HepG2 (cell line): ENCODE results near the gene PALM3. TPM values are rescaled to one million over a fixed set of nuclear protein-coding genes. Genes with fewer than 3 reads are reported as not detected.
A peak's percentile ranks its signal among the peaks of the same experiment; 100 is the strongest.

Experiments used
- DBP ChIP-seq: sonication (generic); formaldehyde crosslinking; IDR thresholded peaks from 2 replicates; pipeline ENCODE4 v1.4.0; 2020; ENCODE audit warnings: missing genetic modification reagents; ENCODE audit errors: not compliant biosample characterization
- E2F5 ChIP-seq: sonication (generic); formaldehyde crosslinking; conservative IDR thresholded peaks from 2 replicates; pipeline ENCODE4 v1.4.0; 2020; ENCODE audit warnings: missing genetic modification reagents
- GMEB1 ChIP-seq: sonication (generic); formaldehyde crosslinking; IDR thresholded peaks from 2 replicates; pipeline ENCODE4 v1.5.1; 2020; ENCODE audit warnings: missing genetic modification reagents, mild to moderate bottlenecking, borderline replicate concordance
- MEF2D ChIP-seq: sonication (generic); formaldehyde crosslinking; IDR thresholded peaks from 2 replicates; pipeline ENCODE4 v1.5.1; 2020; ENCODE audit warnings: mild to moderate bottlenecking, missing genetic modification reagents
- MYNN ChIP-seq: sonication (generic); formaldehyde crosslinking; IDR thresholded peaks from 2 replicates; pipeline ENCODE4 v1.4.0; 2020; ENCODE audit warnings: mild to moderate bottlenecking, low read depth, missing genetic modification reagents
- NRL ChIP-seq: sonication (generic); formaldehyde crosslinking; IDR thresholded peaks from 2 replicates; pipeline ENCODE4 v1.5.0; 2020; ENCODE audit warnings: missing genetic modification reagents, mild to moderate bottlenecking, moderate library complexity, borderline replicate concordance
- POGZ ChIP-seq: sonication (generic); formaldehyde crosslinking; IDR thresholded peaks from 2 replicates; pipeline ENCODE4 v1.4.0; 2020; ENCODE audit warnings: mild to moderate bottlenecking, missing genetic modification reagents
- REL ChIP-seq: sonication (generic); formaldehyde crosslinking; conservative IDR thresholded peaks from 2 replicates; pipeline ENCODE4 v1.8.0; 2022; ENCODE audit warnings: mild to moderate bottlenecking, missing genetic modification reagents, moderate library complexity
- SMAD9 ChIP-seq: sonication (generic); formaldehyde crosslinking; IDR thresholded peaks from 2 replicates; pipeline ENCODE4 v1.5.1; 2020; ENCODE audit warnings: mild to moderate bottlenecking, missing genetic modification reagents
- STAG1 ChIP-seq: sonication (generic); formaldehyde crosslinking; IDR thresholded peaks from 2 replicates; pipeline ENCODE4 v1.4.0; 2020; ENCODE audit warnings: missing genetic modification reagents
- STAT6 ChIP-seq: sonication (generic); formaldehyde crosslinking; IDR thresholded peaks from 2 replicates; pipeline ENCODE4 v1.4.0; 2020; ENCODE audit warnings: missing genetic modification reagents, mild to moderate bottlenecking, borderline replicate concordance
- ZBTB14 ChIP-seq: sonication (generic); formaldehyde crosslinking; IDR thresholded peaks from 2 replicates; pipeline ENCODE4 v1.4.0; 2020; ENCODE audit warnings: missing genetic modification reagents
- ZBTB33 ChIP-seq: sonication (generic); formaldehyde crosslinking; IDR thresholded peaks from 2 replicates; pipeline ENCODE4 v1.4.0; 2020; ENCODE audit warnings: missing genetic modification reagents
- ZMYM4 ChIP-seq: sonication (generic); formaldehyde crosslinking; IDR thresholded peaks from 2 replicates; pipeline ENCODE4 v1.8.1; 2023; ENCODE audit warnings: mild to moderate bottlenecking, missing genetic modification reagents
- ZNF264 ChIP-seq: sonication (generic); formaldehyde crosslinking; IDR thresholded peaks from 2 replicates; pipeline ENCODE4 v1.4.0; 2020; ENCODE audit warnings: missing genetic modification reagents
- ZNF549 ChIP-seq: sonication (generic); formaldehyde crosslinking; IDR thresholded peaks from 2 replicates; pipeline ENCODE4 v1.5.0; 2020; ENCODE audit warnings: missing genetic modification reagents
- ZNF780A ChIP-seq: sonication (generic); formaldehyde crosslinking; IDR thresholded peaks from 2 replicates; pipeline ENCODE4 v1.8.0; 2022; ENCODE audit warnings: mild to moderate bottlenecking, missing genetic modification reagents, moderate library complexity
- ZNF816 ChIP-seq: sonication (generic); formaldehyde crosslinking; IDR thresholded peaks from 2 replicates; pipeline ENCODE4 v1.8.0; 2022; ENCODE audit warnings: missing genetic modification reagents, mild to moderate bottlenecking, borderline replicate concordance
- ZSCAN21 ChIP-seq: sonication (generic); formaldehyde crosslinking; IDR thresholded peaks from 2 replicates; pipeline ENCODE4 v1.8.0; 2022; ENCODE audit warnings: mild to moderate bottlenecking, missing genetic modification reagents, moderate library complexity, borderline replicate concordance
- polyA plus RNA-seq, 8 experiments: library from polyadenylated mRNA; depleted of rRNA in 3 of 8; stranded (reverse) in 7 of 8; unstranded in 1 of 8; fragments of >200 nt; fragmentation: Illumina TruSeq in 4 of 8; extraction: Trizol in 4 of 8; gene quantifications; 2 replicates each; pipeline versions ENCODE4 v1.2.1 to v1.2.3, GENCODE V29; 2011 to 2016; ENCODE audit warnings: low read depth in 4 of 8, missing spikeins in 1 of 8, mixed read lengths in 1 of 8; ENCODE audit not compliant: insufficient read depth in 1 of 8
- total RNA-seq, 5 experiments: library from RNA; depleted of rRNA; stranded (reverse); fragments of >200 nt; fragmentation: Illumina TruSeq; extraction: Trizol; gene quantifications; 2 replicates each; pipeline ENCODE4 v1.2.3, GENCODE V29; 2016; ENCODE audit warnings: low read depth in 1 of 5

Gene PALM3
- total and polyA plus RNA-seq, 2 of the 13 experiments (the other 11 are each of a cell fraction or from before 2014, with no cell fraction given), result 0.79 to 2.4 TPM

GRCh38 chr19:14072535-14073260 lies 10.8 kb upstream of the PALM3 start, which contains the start of gene MISP3 (continued):
- no peak for TF ChIP-seq ZNF264 (CRISPR knock-in tag)
- TF ChIP-seq POGZ (CRISPR knock-in tag), result no peak
- TF ChIP-seq STAT6, result no peak
- TF ChIP-seq ZBTB33 (CRISPR knock-in tag), result no peak
- TF ChIP-seq ZNF780A, result peak; percentile 48; the same call in 1 of the 2 replicates
- no peak for TF ChIP-seq MEF2D (CRISPR knock-in tag)
- TF ChIP-seq GMEB1, result peak; percentile 4; the same call in 1 of the 2 replicates
- 0 out of 2 replicates have a peak, but pooled peaks have one; percentile 6 for TF ChIP-seq REL
- no peak for TF ChIP-seq DBP (CRISPR knock-in tag)
- TF ChIP-seq ZSCAN21, result no peak
- TF ChIP-seq SMAD9 (CRISPR knock-in tag), result no peak
- TF ChIP-seq STAG1 (CRISPR knock-in tag), result no peak
- TF ChIP-seq ZBTB14 (CRISPR knock-in tag), result no peak
- no peak for TF ChIP-seq E2F5
- TF ChIP-seq ZNF549, result no peak
- TF ChIP-seq ZNF816, result peak; percentile 7; the same call in 1 of the 2 replicates
- no peak for TF ChIP-seq ZMYM4 (CRISPR knock-in tag)
- peak; percentile 20; the same call in 1 of the 2 replicates for TF ChIP-seq NRL (CRISPR knock-in tag)
- no peak for TF ChIP-seq MYNN (CRISPR knock-in tag)
